ENCODE results near the gene GSTT2.
A peak's percentile ranks its signal among the peaks of the same experiment; 100 is the strongest.
"Not testable (repeated sequence)": the region's sequence is repeated elsewhere in the genome, so short reads cannot be mapped to it uniquely, and the experiment has no call there.

The GSTT2 gene

GRCh38 chr22:23954193-23954990 lies 25.5 kb upstream of the GSTT2 start:
- not testable (repeated sequence) for H3K36me3 ChIP-seq (ENCODE audit: control insufficient read depth, insufficient read depth, low read length); H3K4me3 ChIP-seq (ENCODE audit: low read depth, low read length); H3K79me2 ChIP-seq; H3K9ac ChIP-seq; H3K4me2 ChIP-seq (ENCODE audit: low read length); H3K4me1 ChIP-seq; H3K27ac ChIP-seq; H3K27me3 ChIP-seq (ENCODE audit: control insufficient read depth, insufficient read depth, low read length); H3K9me3 ChIP-seq (ENCODE audit: control insufficient read depth, low read length); H2AFZ ChIP-seq

GRCh38 chr22:23954991-23955305 lies 25.0 kb upstream of the GSTT2 start:
- not testable (repeated sequence) for H3K36me3 ChIP-seq (ENCODE audit: control insufficient read depth, insufficient read depth, low read length); H3K4me3 ChIP-seq (ENCODE audit: low read depth, low read length); H2AFZ ChIP-seq; H3K9me3 ChIP-seq (ENCODE audit: control insufficient read depth, low read length); H3K27me3 ChIP-seq (ENCODE audit: control insufficient read depth, insufficient read depth, low read length); H3K4me2 ChIP-seq (ENCODE audit: low read length); H3K9ac ChIP-seq; H3K79me2 ChIP-seq; H3K4me1 ChIP-seq; H3K27ac ChIP-seq

GRCh38 chr22:23955886-23956285 lies 24.0 kb upstream of the GSTT2 start:
- H2AFZ ChIP-seq; H3K79me2 ChIP-seq; H3K27me3 ChIP-seq (ENCODE audit: control insufficient read depth, insufficient read depth, low read length); H3K4me2 ChIP-seq (ENCODE audit: low read length); H3K36me3 ChIP-seq (ENCODE audit: control insufficient read depth, insufficient read depth, low read length); H3K9me3 ChIP-seq (ENCODE audit: control insufficient read depth, low read length); H3K27ac ChIP-seq; H3K9ac ChIP-seq; H3K4me3 ChIP-seq (ENCODE audit: low read depth, low read length); H3K4me1 ChIP-seq: not testable (repeated sequence)

- not testable (repeated sequence) for H3K4me2 ChIP-seq (ENCODE audit: low read length); H3K4me3 ChIP-seq (ENCODE audit: low read depth, low read length); H3K9me3 ChIP-seq (ENCODE audit: control insufficient read depth, low read length); H3K79me2 ChIP-seq; H2AFZ ChIP-seq; H3K36me3 ChIP-seq (ENCODE audit: control insufficient read depth, insufficient read depth, low read length); H3K27ac ChIP-seq; H3K4me1 ChIP-seq; H3K27me3 ChIP-seq (ENCODE audit: control insufficient read depth, insufficient read depth, low read length); H3K9ac ChIP-seq
- TF ChIP-seq CTCF (IDR thresholded peaks at IDR 0.05): peak; percentile 65
These were observed 23.5 kb upstream of the GSTT2 start for GRCh38 chr22:23956301-23956900.

- H3K4me3 ChIP-seq (ENCODE audit: low read depth, low read length): peak within 1 kb of the TSS; percentile 16
- H3K36me3 ChIP-seq (ENCODE audit: control insufficient read depth, insufficient read depth, low read length); H3K4me2 ChIP-seq (ENCODE audit: low read length); H3K27me3 ChIP-seq (ENCODE audit: control insufficient read depth, insufficient read depth, low read length); H3K4me1 ChIP-seq; H3K27ac ChIP-seq; H3K79me2 ChIP-seq; H3K9me3 ChIP-seq (ENCODE audit: control insufficient read depth, low read length); H2AFZ ChIP-seq; H3K9ac ChIP-seq: not testable (repeated sequence)
These were observed 18.7 kb upstream of the GSTT2 start, which contains the start of gene GSTT2B for GRCh38 chr22:23961084-23961771. Gene GSTT2B (minus strand): TSS chr22:23961195. CDS start chr22:23961131, 64 bp downstream.

- H3K4me3 ChIP-seq (ENCODE audit: low read depth, low read length); H3K27me3 ChIP-seq (ENCODE audit: control insufficient read depth, insufficient read depth, low read length); H3K36me3 ChIP-seq (ENCODE audit: control insufficient read depth, insufficient read depth, low read length); H3K4me1 ChIP-seq; H3K79me2 ChIP-seq; H3K4me2 ChIP-seq (ENCODE audit: low read length); H3K9ac ChIP-seq; H3K9me3 ChIP-seq (ENCODE audit: control insufficient read depth, low read length); H2AFZ ChIP-seq; H3K27ac ChIP-seq: not testable (repeated sequence)
These were observed 13.8 kb upstream of the GSTT2 start for GRCh38 chr22:23966094-23966493.

GRCh38 chr22:23966568-23966967 lies 13.4 kb upstream of the GSTT2 start, which contains the start of gene DDTL:
Gene DDTL (plus strand): TSS chr22:23966888. CDS start chr22:23966915, 27 bp downstream.
- not testable (repeated sequence) for H3K4me1 ChIP-seq, H3K27ac ChIP-seq, H3K9ac ChIP-seq

More at GRCh38 chr22:23966568-23966967, 13.4 kb upstream of the GSTT2 start, which contains the start of gene DDTL:
- not testable (repeated sequence) for H2AFZ ChIP-seq; H3K36me3 ChIP-seq (ENCODE audit: control insufficient read depth, insufficient read depth, low read length); H3K4me2 ChIP-seq (ENCODE audit: low read length); H3K4me3 ChIP-seq (ENCODE audit: low read depth, low read length); H3K9me3 ChIP-seq (ENCODE audit: control insufficient read depth, low read length); H3K27me3 ChIP-seq (ENCODE audit: control insufficient read depth, insufficient read depth, low read length); H3K79me2 ChIP-seq
